ENCODE measurements around the gene SMARCA1. TPM values are rescaled to one million over a fixed set of nuclear protein-coding genes. Genes with fewer than 3 reads are reported as not detected.

The SMARCA1 gene
- total RNA-seq, 1 donor from 2014 or later, result 38.9 TPM

GRCh38 chrX:129433945-129434344 is 89.3 kb downstream of the SMARCA1 start:
- no peak overlapping the region for H3K4me3 ChIP-seq (ENCODE audit: low read depth, low read length)
- no peak for TF ChIP-seq CTCF (conservative IDR thresholded peaks at IDR 0.05; ENCODE audit: low read depth, low read length)
- no peak for DNase-seq (ENCODE audit: low read depth)

GRCh38 chrX:129433461-129433860 is 89.8 kb downstream of the SMARCA1 start:
- no peak overlapping the region for H3K4me3 ChIP-seq (ENCODE audit: low read depth, low read length)
- TF ChIP-seq CTCF (conservative IDR thresholded peaks at IDR 0.05; ENCODE audit: low read depth, low read length), result no peak
- DNase-seq (ENCODE audit: low read depth), result no peak

GRCh38 chrX:129427267-129427666 is 96.0 kb downstream of the SMARCA1 start:
- no peak overlapping the region for H3K4me3 ChIP-seq (ENCODE audit: low read depth, low read length)
- TF ChIP-seq CTCF (conservative IDR thresholded peaks at IDR 0.05; ENCODE audit: low read depth, low read length), result no peak
- no peak for DNase-seq (ENCODE audit: low read depth)

- no peak overlapping the region for H3K4me3 ChIP-seq (ENCODE audit: low read depth, low read length)
- no peak for TF ChIP-seq CTCF (conservative IDR thresholded peaks at IDR 0.05; ENCODE audit: low read depth, low read length)
- DNase-seq (ENCODE audit: low read depth), result no peak
These were observed 100.1 kb downstream of the SMARCA1 start for GRCh38 chrX:129423191-129423590.

- no peak overlapping the region for H3K4me3 ChIP-seq (ENCODE audit: low read depth, low read length)
- no peak for TF ChIP-seq CTCF (conservative IDR thresholded peaks at IDR 0.05; ENCODE audit: low read depth, low read length)
- DNase-seq (ENCODE audit: low read depth), result no peak
These were observed 118.7 kb downstream of the SMARCA1 start for GRCh38 chrX:129404670-129405008.

GRCh38 chrX:129403974-129404669 is 119.2 kb downstream of the SMARCA1 start:
- H3K4me3 ChIP-seq (ENCODE audit: low read depth, low read length), result no peak overlapping the region
- TF ChIP-seq CTCF (conservative IDR thresholded peaks at IDR 0.05; ENCODE audit: low read depth, low read length), result no peak
- no peak for DNase-seq (ENCODE audit: low read depth)

Other genes with a start within 250 kb of the SMARCA1 start
- gene OCRL, start 16.8 kb upstream of the SMARCA1 start, total RNA-seq, result 10.3 and 12.7 TPM in 2 replicates
- 0.36 and 1.8 TPM in 2 replicates for gene APLN, start 131.5 kb upstream of the SMARCA1 start, total RNA-seq
- gene XPNPEP2, start 215.5 kb upstream of the SMARCA1 start, total RNA-seq, result not detected in 2 replicates

Data from epithelial cell of proximal tubule (primary cell).